Activated T-helper 1 cell treated with anti-CD3 and anti-CD28 coated beads, Interleukin-12 subunit alpha, Interleukin-12 subunit beta, Interleukin-2, Interleukin-4 antibody, amounts not matched to agents 30 ng/mL and 10 ng/mL and 1 ng/mL, durations not matched to agents 14 hours and 24 hours and 36 hours (primary cell): ENCODE data around the gene TSPAN18. TPM values are rescaled to one million over a fixed set of nuclear protein-coding genes. Genes with fewer than 3 reads are reported as not detected.

ENCODE experiments used
- DNase-seq: peaks from one replicate; pipeline ENCODE4 v3.0.0; 2021; ENCODE audit warnings: low spot score
- H3K27ac Mint-ChIP-seq: one replicate; pipeline ENCODE4 v1.8.0; 2021; ENCODE audit warnings: mild to moderate bottlenecking, mixed read lengths
- H3K27me3 Mint-ChIP-seq: one replicate; pipeline ENCODE4 v1.8.0; 2022; ENCODE audit warnings: mild to moderate bottlenecking, moderate library complexity, mixed read lengths; ENCODE audit not compliant: insufficient read depth
- H3K36me3 Mint-ChIP-seq: one replicate; pipeline ENCODE4 v1.8.0; 2021; ENCODE audit warnings: low read depth, mixed read lengths
- H3K4me1 Mint-ChIP-seq: one replicate; pipeline ENCODE4 v1.8.0; 2021; ENCODE audit warnings: low read depth, mixed read lengths
- H3K4me3 Mint-ChIP-seq: one replicate; pipeline ENCODE4 v1.8.0; 2021; ENCODE audit warnings: mild to moderate bottlenecking, moderate library complexity, mixed read lengths
- H3K9me3 Mint-ChIP-seq: one replicate; pipeline ENCODE4 v1.8.0; 2021; ENCODE audit warnings: mixed read lengths
- intact Hi-C: fragments of 100-400 bp; cut with micrococcal nuclease; formaldehyde crosslinking; loops from one replicate; pipeline ENCODE4 v1.15.1; 2024
- total RNA-seq: library from RNA; stranded (reverse); gene quantifications from 2 replicates; pipeline ENCODE4 v1.2.3, GENCODE V29; 2022

Gene TSPAN18
- total RNA-seq, 1 donor from 2014 or later: 1.7 TPM

GRCh38 chr11:44782478-44782877, 55.7 kb downstream of the TSPAN18 start:
- intact Hi-C loops: no loop called here
- DNase-seq: no peak
- Mint-ChIP-seq H3K4me1 (no peaks in the 10 kb centered on the region), H3K4me3 (no peak overlapping the region), H3K27me3 (peaks cover 4% of the 10 kb centered on the region), H3K27ac (no peak overlapping the region), H3K36me3 (no peaks in the 10 kb centered on the region), H3K9me3 (no peaks in the 10 kb centered on the region)

- Mint-ChIP-seq H3K9me3 (no peaks in the 10 kb centered on the region), H3K27ac (no peak overlapping the region)
Measured at GRCh38 chr11:44784436-44784760, 57.6 kb downstream of the TSPAN18 start.

GRCh38 chr11:44784851-44785250, 58.1 kb downstream of the TSPAN18 start:
- Mint-ChIP-seq H3K4me3 (no peak overlapping the region), H3K9me3 (no peaks in the 10 kb centered on the region), H3K27me3 (peaks cover 4% of the 10 kb centered on the region), H3K36me3 (no peaks in the 10 kb centered on the region), H3K27ac (no peak overlapping the region), H3K4me1 (no peaks in the 10 kb centered on the region)
- intact Hi-C loops: no loop called here
- no peak for DNase-seq

More at GRCh38 chr11:44784436-44784760, 57.6 kb downstream of the TSPAN18 start:
- no peak for DNase-seq
- Mint-ChIP-seq H3K4me3 (no peak overlapping the region), H3K27me3 (peaks cover 4% of the 10 kb centered on the region), H3K36me3 (no peaks in the 10 kb centered on the region), H3K4me1 (no peaks in the 10 kb centered on the region)
- intact Hi-C loops: no loop called here

- Mint-ChIP-seq H3K4me3 (no peak overlapping the region), H3K27me3 (peaks cover 2% of the 10 kb centered on the region), H3K36me3 (no peaks in the 10 kb centered on the region), H3K9me3 (no peaks in the 10 kb centered on the region), H3K4me1 (no peaks in the 10 kb centered on the region), H3K27ac (no peak overlapping the region)
- intact Hi-C loops: no loop called here
- DNase-seq: no peak
Measured at GRCh38 chr11:44785856-44786607, 59.3 kb downstream of the TSPAN18 start.

GRCh38 chr11:44787070-44787469, 60.3 kb downstream of the TSPAN18 start:
- Mint-ChIP-seq H3K36me3 (no peaks in the 10 kb centered on the region), H3K9me3 (no peaks in the 10 kb centered on the region), H3K27me3 (peaks cover 2% of the 10 kb centered on the region), H3K4me3 (no peak overlapping the region), H3K27ac (no peak overlapping the region), H3K4me1 (no peaks in the 10 kb centered on the region)
- intact Hi-C loops: no loop called here
- DNase-seq: no peak

- no peaks in the 10 kb centered on the region for H3K9me3 Mint-ChIP-seq
- no peak overlapping the region for H3K27ac Mint-ChIP-seq
- peaks cover 2% of the 10 kb centered on the region for H3K27me3 Mint-ChIP-seq
- DNase-seq: no peak
- H3K36me3 Mint-ChIP-seq: no peaks in the 10 kb centered on the region
- H3K4me1 Mint-ChIP-seq: no peaks in the 10 kb centered on the region
- H3K4me3 Mint-ChIP-seq: no peak overlapping the region
- intact Hi-C loops: no loop called here
Measured at GRCh38 chr11:44787981-44788380, 61.2 kb downstream of the TSPAN18 start.

- no peak overlapping the region for H3K27ac Mint-ChIP-seq
- no peak overlapping the region for H3K4me3 Mint-ChIP-seq
- H3K4me1 Mint-ChIP-seq: no peaks in the 10 kb centered on the region
- no peaks in the 10 kb centered on the region for H3K9me3 Mint-ChIP-seq
- DNase-seq: no peak
- intact Hi-C loops: no loop called here
- H3K27me3 Mint-ChIP-seq: peaks cover 2% of the 10 kb centered on the region
- no peaks in the 10 kb centered on the region for H3K36me3 Mint-ChIP-seq
Measured at GRCh38 chr11:44788536-44789261, 61.9 kb downstream of the TSPAN18 start.

GRCh38 chr11:44789496-44789895, 62.7 kb downstream of the TSPAN18 start:
- peaks cover 2% of the 10 kb centered on the region for H3K27me3 Mint-ChIP-seq
- no peak overlapping the region for H3K27ac Mint-ChIP-seq
- H3K36me3 Mint-ChIP-seq: no peaks in the 10 kb centered on the region
- DNase-seq: no peak
- H3K4me3 Mint-ChIP-seq: no peak overlapping the region
- H3K4me1 Mint-ChIP-seq: no peaks in the 10 kb centered on the region
- no peaks in the 10 kb centered on the region for H3K9me3 Mint-ChIP-seq
- intact Hi-C loops: no loop called here

- H3K36me3 Mint-ChIP-seq: no peaks in the 10 kb centered on the region
- H3K27ac Mint-ChIP-seq: no peak overlapping the region
- H3K4me1 Mint-ChIP-seq: no peaks in the 10 kb centered on the region
- H3K27me3 Mint-ChIP-seq: peaks cover 2% of the 10 kb centered on the region
- DNase-seq: no peak
- H3K4me3 Mint-ChIP-seq: no peak overlapping the region
- H3K9me3 Mint-ChIP-seq: no peaks in the 10 kb centered on the region
- intact Hi-C loops: no loop called here
Measured at GRCh38 chr11:44790211-44790610, 63.4 kb downstream of the TSPAN18 start.

- Mint-ChIP-seq H3K4me3 (no peak overlapping the region), H3K9me3 (no peaks in the 10 kb centered on the region), H3K4me1 (no peaks in the 10 kb centered on the region), H3K27me3 (no peaks in the 10 kb centered on the region), H3K36me3 (no peaks in the 10 kb centered on the region), H3K27ac (no peak overlapping the region)
- intact Hi-C loops: no loop called here
- DNase-seq: no peak
Measured at GRCh38 chr11:44791316-44791925, 64.7 kb downstream of the TSPAN18 start.

GRCh38 chr11:44792171-44792570, 65.4 kb downstream of the TSPAN18 start:
- intact Hi-C loops: no loop called here
- no peaks in the 10 kb centered on the region for H3K36me3 Mint-ChIP-seq

GRCh38 chr11:44793350-44794090, 66.8 kb downstream of the TSPAN18 start:
- Mint-ChIP-seq H3K4me3 (no peak overlapping the region), H3K9me3 (no peaks in the 10 kb centered on the region), H3K27me3 (no peaks in the 10 kb centered on the region), H3K4me1 (no peaks in the 10 kb centered on the region), H3K27ac (no peak overlapping the region), H3K36me3 (no peaks in the 10 kb centered on the region)
- intact Hi-C loops: no loop called here
- no peak for DNase-seq

More at GRCh38 chr11:44792171-44792570, 65.4 kb downstream of the TSPAN18 start:
- no peak overlapping the region for H3K27ac Mint-ChIP-seq
- no peak overlapping the region for H3K4me3 Mint-ChIP-seq
- no peaks in the 10 kb centered on the region for H3K27me3 Mint-ChIP-seq
- DNase-seq: no peak
- no peaks in the 10 kb centered on the region for H3K9me3 Mint-ChIP-seq
- H3K4me1 Mint-ChIP-seq: no peaks in the 10 kb centered on the region
